HCT116 (cell line): ENCODE results near the gene CDC42EP1.
"Not testable (repeated sequence)": the region's sequence is repeated elsewhere in the genome, so short reads cannot be mapped to it uniquely, and the experiment has no call there.

ENCODE experiments used
- CEBPB ChIP-seq: IDR thresholded peaks from 2 replicates; pipeline ENCODE4 v1.6.1; 2012; ENCODE audit warnings: low read depth
- EZH2 ChIP-seq: fragments of 200-600 bp; sonication (generic); IDR thresholded peaks from 2 replicates; pipeline ENCODE4 v1.6.1; 2017; ENCODE audit warnings: antibody characterized with exemption, mixed run types
- POLR2A ChIP-seq: IDR thresholded peaks from 2 replicates; pipeline ENCODE4 v1.7.0; 2011; ENCODE audit warnings: borderline replicate concordance; ENCODE audit not compliant: insufficient read depth, insufficient read length; ENCODE audit errors: extremely low read depth
- SIN3A ChIP-seq: IDR thresholded peaks from 2 replicates; pipeline ENCODE4 v1.6.1; 2012; ENCODE audit warnings: low read depth
- SP1 ChIP-seq: IDR thresholded peaks from 2 replicates; pipeline ENCODE4 v1.6.1; 2012; ENCODE audit warnings: low read depth
- SRF ChIP-seq: IDR thresholded peaks from 2 replicates; pipeline ENCODE4 v1.6.1; 2012; ENCODE audit warnings: low read depth
- TCF7L2 ChIP-seq: IDR thresholded peaks from 2 replicates; pipeline ENCODE4 v1.7.0; 2011; ENCODE audit warnings: borderline replicate concordance, inconsistent platforms; ENCODE audit not compliant: insufficient read depth, insufficient read length; ENCODE audit errors: extremely low read depth
- YY1 ChIP-seq: IDR thresholded peaks from 2 replicates; pipeline ENCODE4 v1.6.1; 2011; ENCODE audit warnings: low read length, low read depth, moderate library complexity, mild to moderate bottlenecking; ENCODE audit not compliant: insufficient replicate concordance; ENCODE audit errors: extremely low read depth
- TF ChIP-seq, protein P1 (sequence below), 3 experiments: fragments of 200-600 bp in 1 of 3; sonication (generic) in 1 of 3; IDR thresholded peaks in 2 of 3; conservative IDR thresholded peaks in 1 of 3; 2 replicates each; pipeline ENCODE4 v1.5.1; 2012 to 2017; ENCODE audit warnings: low read depth in 2 of 3, low read length in 2 of 3, antibody characterized with exemption in 1 of 3, borderline replicate concordance in 1 of 3, control low read depth in 1 of 3, mild to moderate bottlenecking in 1 of 3, mixed read lengths in 1 of 3, mixed run types in 1 of 3, moderate library complexity in 1 of 3; ENCODE audit not compliant: insufficient read depth in 1 of 3

DNA sequence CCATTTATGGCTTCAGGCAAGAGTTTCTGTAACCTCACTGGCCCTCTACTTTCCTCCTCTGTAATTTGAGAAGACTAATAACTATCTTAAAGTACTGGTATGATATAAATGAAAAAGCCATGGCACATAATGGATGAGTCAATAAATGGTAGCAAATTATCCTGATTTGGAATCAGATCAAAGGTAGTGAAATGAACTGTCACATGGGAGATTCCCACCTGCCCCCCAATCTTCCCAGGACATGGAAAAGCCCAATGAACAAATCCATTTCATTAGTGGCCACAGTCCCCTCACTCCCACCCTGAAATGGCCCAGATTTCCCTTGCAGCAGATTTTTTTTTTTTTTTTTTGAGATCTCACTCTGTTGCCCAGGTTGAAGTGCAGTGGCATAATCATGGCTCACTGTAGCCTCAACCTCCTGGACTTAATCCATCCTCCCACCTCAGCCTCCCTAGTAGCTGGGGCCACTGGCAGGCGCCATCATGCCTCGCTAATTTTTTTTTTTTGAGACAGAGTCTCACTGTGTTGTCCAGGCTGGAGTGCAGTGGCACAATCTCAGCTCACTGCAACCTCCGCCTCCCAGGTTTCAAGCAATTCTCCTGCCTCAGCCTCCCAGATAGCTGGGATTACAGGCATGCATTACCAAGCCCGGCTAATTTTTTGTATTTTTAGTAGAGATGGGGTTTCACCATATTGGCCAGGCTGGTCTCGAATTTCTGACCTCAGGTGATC lies 42.4 kb downstream of the CDC42EP1 start:
- not testable (repeated sequence) for TF ChIP-seq TCF7L2, SRF, YY1, CEBPB, POLR2A, EZH2, SP1, SIN3A
- TF ChIP-seq, protein P1, sequence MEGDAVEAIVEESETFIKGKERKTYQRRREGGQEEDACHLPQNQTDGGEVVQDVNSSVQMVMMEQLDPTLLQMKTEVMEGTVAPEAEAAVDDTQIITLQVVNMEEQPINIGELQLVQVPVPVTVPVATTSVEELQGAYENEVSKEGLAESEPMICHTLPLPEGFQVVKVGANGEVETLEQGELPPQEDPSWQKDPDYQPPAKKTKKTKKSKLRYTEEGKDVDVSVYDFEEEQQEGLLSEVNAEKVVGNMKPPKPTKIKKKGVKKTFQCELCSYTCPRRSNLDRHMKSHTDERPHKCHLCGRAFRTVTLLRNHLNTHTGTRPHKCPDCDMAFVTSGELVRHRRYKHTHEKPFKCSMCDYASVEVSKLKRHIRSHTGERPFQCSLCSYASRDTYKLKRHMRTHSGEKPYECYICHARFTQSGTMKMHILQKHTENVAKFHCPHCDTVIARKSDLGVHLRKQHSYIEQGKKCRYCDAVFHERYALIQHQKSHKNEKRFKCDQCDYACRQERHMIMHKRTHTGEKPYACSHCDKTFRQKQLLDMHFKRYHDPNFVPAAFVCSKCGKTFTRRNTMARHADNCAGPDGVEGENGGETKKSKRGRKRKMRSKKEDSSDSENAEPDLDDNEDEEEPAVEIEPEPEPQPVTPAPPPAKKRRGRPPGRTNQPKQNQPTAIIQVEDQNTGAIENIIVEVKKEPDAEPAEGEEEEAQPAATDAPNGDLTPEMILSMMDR (IDR thresholded peaks at IDR 0.05 in 2 of 3, conservative IDR thresholded peaks at IDR 0.05 in 1 of 3; ENCODE audit: borderline replicate concordance in 1 of 3, insufficient read depth in 1 of 3, low read depth in 2 of 3, low read length in 2 of 3) = not testable (repeated sequence)
